Sigmoid colon (tissue), 4 donors: ENCODE measurements around the gene ZSCAN1.

ENCODE experiments used
- CTCF ChIP-seq, 4 experiments: fragments of 450-650 bp in 3 of 4; fragments of 200-600 bp in 1 of 4; IDR thresholded peaks; one replicate each; pipeline ENCODE4 v1.5.1; 2016 to 2019; ENCODE audit warnings: antibody characterized with exemption in 4 of 4, mild to moderate bottlenecking in 3 of 4, moderate library complexity in 2 of 4
- EP300 ChIP-seq, 4 donors: sonication (generic); formaldehyde crosslinking; IDR thresholded peaks; one replicate each; pipeline ENCODE4 v1.6.1; 2017; ENCODE audit warnings: antibody characterized with exemption in 4 of 4
- POLR2A ChIP-seq, 2 donors: fragments of 450-650 bp; IDR thresholded peaks; one replicate each; pipeline ENCODE4 v1.6.1; 2016; ENCODE audit warnings: antibody characterized with exemption in 2 of 2, mild to moderate bottlenecking in 2 of 2, moderate library complexity in 2 of 2
- POLR2AphosphoS5 ChIP-seq, 4 donors: sonication (generic); formaldehyde crosslinking; IDR thresholded peaks; one replicate each; pipeline ENCODE4 v1.6.1; 2017; ENCODE audit warnings: antibody characterized with exemption in 4 of 4

GRCh38 chr19:58000677-58001076, 33.1 kb upstream of the ZSCAN1 start:
- no peak for TF ChIP-seq EP300 (IDR thresholded peaks at IDR 0.05)
- TF ChIP-seq POLR2A (IDR thresholded peaks at IDR 0.05) = no peak
- no peak for TF ChIP-seq CTCF (IDR thresholded peaks at IDR 0.05)
- no peak for TF ChIP-seq POLR2AphosphoS5 (IDR thresholded peaks at IDR 0.05)
